ENCODE results near the gene PEPD.

DNA sequence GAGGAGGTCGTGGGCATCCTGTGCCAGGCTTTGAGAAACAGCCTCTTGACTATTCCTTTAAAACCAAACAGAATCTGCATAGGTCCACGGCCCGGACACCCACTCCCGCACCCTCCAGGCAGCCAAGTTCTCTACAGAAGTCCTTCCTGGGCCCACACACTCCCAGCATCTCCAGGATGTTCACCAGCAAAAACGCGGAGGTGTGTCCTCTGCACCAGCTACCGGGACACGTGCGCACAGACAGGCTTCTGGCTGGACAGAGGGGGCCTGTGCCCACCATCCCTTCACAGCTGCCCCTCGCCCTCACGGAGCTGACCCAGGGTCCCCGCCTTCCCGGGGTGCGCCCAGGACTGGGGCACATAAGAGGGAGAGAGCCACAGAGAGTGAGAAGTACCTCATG lies 103.8 kb downstream of the PEPD start:
- TF ChIP-seq POLR2A (IDR thresholded peaks at IDR 0.05): no peak
- TF ChIP-seq, protein P1, sequence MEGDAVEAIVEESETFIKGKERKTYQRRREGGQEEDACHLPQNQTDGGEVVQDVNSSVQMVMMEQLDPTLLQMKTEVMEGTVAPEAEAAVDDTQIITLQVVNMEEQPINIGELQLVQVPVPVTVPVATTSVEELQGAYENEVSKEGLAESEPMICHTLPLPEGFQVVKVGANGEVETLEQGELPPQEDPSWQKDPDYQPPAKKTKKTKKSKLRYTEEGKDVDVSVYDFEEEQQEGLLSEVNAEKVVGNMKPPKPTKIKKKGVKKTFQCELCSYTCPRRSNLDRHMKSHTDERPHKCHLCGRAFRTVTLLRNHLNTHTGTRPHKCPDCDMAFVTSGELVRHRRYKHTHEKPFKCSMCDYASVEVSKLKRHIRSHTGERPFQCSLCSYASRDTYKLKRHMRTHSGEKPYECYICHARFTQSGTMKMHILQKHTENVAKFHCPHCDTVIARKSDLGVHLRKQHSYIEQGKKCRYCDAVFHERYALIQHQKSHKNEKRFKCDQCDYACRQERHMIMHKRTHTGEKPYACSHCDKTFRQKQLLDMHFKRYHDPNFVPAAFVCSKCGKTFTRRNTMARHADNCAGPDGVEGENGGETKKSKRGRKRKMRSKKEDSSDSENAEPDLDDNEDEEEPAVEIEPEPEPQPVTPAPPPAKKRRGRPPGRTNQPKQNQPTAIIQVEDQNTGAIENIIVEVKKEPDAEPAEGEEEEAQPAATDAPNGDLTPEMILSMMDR (IDR thresholded peaks at IDR 0.05): no peak
